ENCODE measurements around the gene AQP9.

Gene AQP9

GRCh38 chr15:58154769-58155168 lies 16.6 kb downstream of the AQP9 start:
- H3K9me3 ChIP-seq (ENCODE audit: low read length): no peaks in the 10 kb centered on the region
- H3K9ac ChIP-seq (ENCODE audit: low read length): no peak overlapping the region
- H4K20me1 ChIP-seq (ENCODE audit: insufficient read depth, low read length): no peaks in the 10 kb centered on the region
- H3F3A ChIP-seq (ENCODE audit: insufficient read depth, low read length): no peaks in the 10 kb centered on the region
- no peaks in the 10 kb centered on the region for H3K4me1 ChIP-seq (ENCODE audit: insufficient read depth, low read length, severe bottlenecking)
- H3K4me3 ChIP-seq (ENCODE audit: low read depth, low read length, poor library complexity, severe bottlenecking): no peak overlapping the region
- H3K9me2 ChIP-seq (ENCODE audit: low read depth, low read length): no peaks in the 10 kb centered on the region
- no peak overlapping the region for H2AFZ ChIP-seq (ENCODE audit: low read length)
- no peak overlapping the region for H3K27ac ChIP-seq (ENCODE audit: low read depth, low read length, poor library complexity, severe bottlenecking)
- H3K36me3 ChIP-seq (ENCODE audit: insufficient read depth, low read length): no peaks in the 10 kb centered on the region
- H3K4me2 ChIP-seq (ENCODE audit: low read length): no peak overlapping the region
- no peaks in the 10 kb centered on the region for H3K27me3 ChIP-seq (ENCODE audit: insufficient read depth, low read length)
- no peaks in the 10 kb centered on the region for H3K79me2 ChIP-seq (ENCODE audit: insufficient read depth, low read length)
- TF ChIP-seq EZH2 (IDR thresholded peaks at IDR 0.05; ENCODE audit: borderline replicate concordance, low read length) (no peak), CTCF (IDR thresholded peaks at IDR 0.05; ENCODE audit: low read length) (no peak)

GRCh38 chr15:58159827-58160386 lies 21.7 kb downstream of the AQP9 start:
- Histone ChIP-seq H3K9me2 (ENCODE audit: low read depth, low read length) (no peaks in the 10 kb centered on the region), H3K9ac (ENCODE audit: low read length) (no peak overlapping the region), H4K20me1 (ENCODE audit: insufficient read depth, low read length) (no peaks in the 10 kb centered on the region), H3K4me1 (ENCODE audit: insufficient read depth, low read length, severe bottlenecking) (no peaks in the 10 kb centered on the region), H3K36me3 (ENCODE audit: insufficient read depth, low read length) (no peaks in the 10 kb centered on the region), H3K27me3 (ENCODE audit: insufficient read depth, low read length) (no peaks in the 10 kb centered on the region), H3K27ac (ENCODE audit: low read depth, low read length, poor library complexity, severe bottlenecking) (no peak overlapping the region), H3K79me2 (ENCODE audit: insufficient read depth, low read length) (no peaks in the 10 kb centered on the region), H3K9me3 (ENCODE audit: low read length) (no peaks in the 10 kb centered on the region), H3K4me3 (ENCODE audit: low read depth, low read length, poor library complexity, severe bottlenecking) (no peak overlapping the region), H3K4me2 (ENCODE audit: low read length) (no peak overlapping the region), H3F3A (ENCODE audit: insufficient read depth, low read length) (no peaks in the 10 kb centered on the region), H2AFZ (ENCODE audit: low read length) (no peak overlapping the region)
- no peak for TF ChIP-seq CTCF (IDR thresholded peaks at IDR 0.05; ENCODE audit: low read length)
- TF ChIP-seq EZH2 (IDR thresholded peaks at IDR 0.05; ENCODE audit: borderline replicate concordance, low read length): no peak

DNA sequence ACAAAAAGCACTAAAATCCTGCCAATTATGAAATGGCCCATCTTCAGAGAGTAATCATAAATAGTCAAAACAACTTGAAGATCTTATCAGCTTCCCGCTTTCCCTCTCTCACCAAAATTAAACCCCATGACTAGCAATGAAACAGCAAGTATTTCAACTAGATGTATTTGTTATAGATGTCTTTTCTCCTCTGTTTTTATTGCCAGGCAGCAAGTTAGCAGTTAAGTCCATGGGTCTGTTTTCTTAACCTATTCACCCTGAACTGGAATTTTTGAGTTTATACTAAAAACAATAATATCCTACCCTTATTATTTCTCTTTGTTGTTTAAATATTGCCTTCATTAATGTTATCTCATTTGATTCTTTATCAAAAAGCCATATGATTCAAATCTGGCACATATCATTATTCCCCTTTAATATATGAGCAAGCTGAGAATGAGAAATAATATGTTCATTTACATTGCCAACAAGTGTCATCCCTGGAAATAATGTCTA lies 23.3 kb downstream of the AQP9 start:
- H3K4me3 ChIP-seq (ENCODE audit: low read depth, low read length, poor library complexity, severe bottlenecking): no peak overlapping the region
- no peaks in the 10 kb centered on the region for H3K4me1 ChIP-seq (ENCODE audit: insufficient read depth, low read length, severe bottlenecking)
- no peaks in the 10 kb centered on the region for H3F3A ChIP-seq (ENCODE audit: insufficient read depth, low read length)
- no peaks in the 10 kb centered on the region for H3K79me2 ChIP-seq (ENCODE audit: insufficient read depth, low read length)
- H3K9me3 ChIP-seq (ENCODE audit: low read length): no peaks in the 10 kb centered on the region
- no peaks in the 10 kb centered on the region for H3K27me3 ChIP-seq (ENCODE audit: insufficient read depth, low read length)
- no peak overlapping the region for H2AFZ ChIP-seq (ENCODE audit: low read length)
- H3K9me2 ChIP-seq (ENCODE audit: low read depth, low read length): no peaks in the 10 kb centered on the region
- no peak overlapping the region for H3K4me2 ChIP-seq (ENCODE audit: low read length)
- H3K9ac ChIP-seq (ENCODE audit: low read length): no peak overlapping the region
- no peak overlapping the region for H3K27ac ChIP-seq (ENCODE audit: low read depth, low read length, poor library complexity, severe bottlenecking)
- no peaks in the 10 kb centered on the region for H3K36me3 ChIP-seq (ENCODE audit: insufficient read depth, low read length)
- no peak for TF ChIP-seq CTCF (IDR thresholded peaks at IDR 0.05; ENCODE audit: low read length)
- H4K20me1 ChIP-seq (ENCODE audit: insufficient read depth, low read length): no peaks in the 10 kb centered on the region

All from OCI-LY1 (cell line).